GM18505 (cell line): Measurements from ENCODE around the gene PPP1R3D.
A peak's percentile ranks its signal among the peaks of the same experiment; 100 is the strongest.
"Not testable (repeated sequence)": the region's sequence is repeated elsewhere in the genome, so short reads cannot be mapped to it uniquely, and the experiment has no call there.

Source experiments
- ATAC-seq: cut with Tn5 transposase; IDR thresholded peaks from one replicate; pipeline ENCODE4 v1.9.1; 2021; ENCODE audit not compliant: unreplicated experiment
- POLR2A ChIP-seq: IDR thresholded peaks from 4 replicates; pipeline ENCODE4 v1.6.1; 2011; ENCODE audit warnings: borderline replicate concordance; ENCODE audit not compliant: insufficient read depth, insufficient read length; ENCODE audit errors: extremely low read depth

Gene PPP1R3D

GRCh38 chr20:59961423-59961822 lies 21.3 kb upstream of the PPP1R3D start:
- no peak for ATAC-seq
- no peak for TF ChIP-seq POLR2A

- ATAC-seq = no peak
Observed at GRCh38 chr20:59958626-59959025, 18.5 kb upstream of the PPP1R3D start.

GRCh38 chr20:59958123-59958522 lies 18.0 kb upstream of the PPP1R3D start, which contains the start of gene CDH26:
Gene CDH26, plus strand, starts transcription at chr20:59958423. Its CDS starts 304 bp downstream, at chr20:59958727.
- no peak for TF ChIP-seq POLR2A
- ATAC-seq = no peak

More at GRCh38 chr20:59958626-59959025, 18.5 kb upstream of the PPP1R3D start:
- no peak for TF ChIP-seq POLR2A

- ATAC-seq = not testable (repeated sequence)
Observed at GRCh38 chr20:59957568-59957967, 17.5 kb upstream of the PPP1R3D start.

- no peak for TF ChIP-seq POLR2A
- ATAC-seq = no peak
Observed at GRCh38 chr20:59955131-59955796, 15.2 kb upstream of the PPP1R3D start.

- TF ChIP-seq POLR2A = no peak
- ATAC-seq = no peak
Observed at GRCh38 chr20:59954718-59955117, 14.6 kb upstream of the PPP1R3D start.

- no peak for TF ChIP-seq POLR2A
- no peak for ATAC-seq
Observed at GRCh38 chr20:59949911-59950310, 9.8 kb upstream of the PPP1R3D start.

GRCh38 chr20:59948828-59949720 lies 9.0 kb upstream of the PPP1R3D start:
- no peak for TF ChIP-seq POLR2A
- ATAC-seq = peak; percentile 73

- TF ChIP-seq POLR2A = no peak
- ATAC-seq = no peak
Observed at GRCh38 chr20:59948212-59948611, 8.1 kb upstream of the PPP1R3D start.

- no peak for ATAC-seq
- TF ChIP-seq POLR2A = no peak
Observed at GRCh38 chr20:59947376-59947775, 7.3 kb upstream of the PPP1R3D start.

- TF ChIP-seq POLR2A = no peak
- no peak for ATAC-seq
Observed at GRCh38 chr20:59945731-59946130, 5.6 kb upstream of the PPP1R3D start.

- no peak for TF ChIP-seq POLR2A
- ATAC-seq = no peak
Observed at GRCh38 chr20:59945175-59945574, 5.1 kb upstream of the PPP1R3D start.

GRCh38 chr20:59944726-59945125 lies 4.6 kb upstream of the PPP1R3D start:
- TF ChIP-seq POLR2A = no peak
- ATAC-seq = no peak

- TF ChIP-seq POLR2A = no peak
- ATAC-seq = no peak
Observed at GRCh38 chr20:59942245-59942644, 2.1 kb upstream of the PPP1R3D start.
